Tracheal epithelial cell (primary cell): ENCODE results near the gene PLIN4. TPM values are rescaled to one million over a fixed set of nuclear protein-coding genes. Genes with fewer than 3 reads are reported as not detected.

Source experiments
- total RNA-seq: library from RNA; depleted of rRNA; stranded (reverse); fragments of >200 nt; gene quantifications from 2 replicates; pipeline ENCODE4 v1.2.1, GENCODE V29; 2014

Gene PLIN4
- 1.7 and 8.7 TPM in 2 replicates for total RNA-seq

GRCh38 chr19:4518345-4519171 lies at the start of gene PLIN4:
Gene PLIN4, minus strand, starts transcription at chr19:4518486. Its CDS starts 214 bp downstream, at chr19:4518272.

GRCh38 chr19:4559569-4559968 lies 41.3 kb upstream of the PLIN4 start, which contains the start of gene SEMA6B:
Gene SEMA6B, minus strand, starts transcription at chr19:4559684. Its CDS starts 1,227 bp downstream, at chr19:4558457.

GRCh38 chr19:4539693-4540581 lies 21.7 kb upstream of the PLIN4 start, which contains the start of gene LRG1:
Gene LRG1, minus strand, starts transcription at chr19:4540036. Its CDS starts 23 bp downstream, at chr19:4540013.

GRCh38 chr19:4534836-4535658 lies 16.8 kb upstream of the PLIN4 start, which contains the start of gene PLIN5:
Gene PLIN5, minus strand, starts transcription at chr19:4535224. Its CDS starts 1,150 bp downstream, at chr19:4534074.

GRCh38 chr19:4472174-4472974 lies 45.9 kb downstream of the PLIN4 start, which contains the start of gene HDGFL2:
Gene HDGFL2, plus strand, starts transcription at chr19:4472297. Its CDS starts 54 bp downstream, at chr19:4472351.

GRCh38 chr19:4457654-4458395 lies 60.5 kb downstream of the PLIN4 start, which contains the start of gene UBXN6:
Gene UBXN6, minus strand, starts transcription at chr19:4457794. Its CDS starts 97 bp downstream, at chr19:4457697.

Other genes starting within 250 kb of the PLIN4 start
- not detected in 2 replicates for gene SHD, start 239.2 kb downstream of the PLIN4 start, total RNA-seq
- gene TMIGD2, start 216.1 kb downstream of the PLIN4 start, total RNA-seq, result not detected in 2 replicates
- gene FSD1, start 213.9 kb downstream of the PLIN4 start, total RNA-seq, result 1.9 TPM in 1 of 2 replicates, not detected in the other
- 76.3 and 95.2 TPM in 2 replicates for gene STAP2, start 179.7 kb downstream of the PLIN4 start, total RNA-seq
- gene MPND, start 174.9 kb downstream of the PLIN4 start, total RNA-seq, result 2.8 and 4.3 TPM in 2 replicates
- gene SH3GL1, start 117.9 kb downstream of the PLIN4 start, total RNA-seq, result 34.3 and 43.9 TPM in 2 replicates
- gene CHAF1A, start 115.8 kb downstream of the PLIN4 start, total RNA-seq, result 3.9 and 4.5 TPM in 2 replicates
- 95.7 and 106 TPM in 2 replicates for gene UBXN6, start 60.7 kb downstream of the PLIN4 start, total RNA-seq
- 25.8 and 34.9 TPM in 2 replicates for gene HDGFL2, start 46.2 kb downstream of the PLIN4 start, total RNA-seq
- gene PLIN5, start 16.7 kb upstream of the PLIN4 start, total RNA-seq, result 0.96 TPM in 1 of 2 replicates, not detected in the other
- gene LRG1, start 21.6 kb upstream of the PLIN4 start, total RNA-seq, result 0.72 TPM in 1 of 2 replicates, not detected in the other
- gene SEMA6B, start 41.2 kb upstream of the PLIN4 start, total RNA-seq, result under 0.01 and 0.24 TPM in 2 replicates
- gene TNFAIP8L1, start 121.0 kb upstream of the PLIN4 start, total RNA-seq, result 0.85 and 1.7 TPM in 2 replicates
- gene MYDGF, start 151.9 kb upstream of the PLIN4 start, total RNA-seq, result 122 and 151 TPM in 2 replicates
- 27.5 and 32.3 TPM in 2 replicates for gene DPP9, start 205.4 kb upstream of the PLIN4 start, total RNA-seq